ENCODE measurements around the gene ZMIZ1.

The ZMIZ1 gene

GRCh38 chr10:79219322-79219957 is 150.7 kb downstream of the ZMIZ1 start:
- no peak for FAIRE-seq

DNA sequence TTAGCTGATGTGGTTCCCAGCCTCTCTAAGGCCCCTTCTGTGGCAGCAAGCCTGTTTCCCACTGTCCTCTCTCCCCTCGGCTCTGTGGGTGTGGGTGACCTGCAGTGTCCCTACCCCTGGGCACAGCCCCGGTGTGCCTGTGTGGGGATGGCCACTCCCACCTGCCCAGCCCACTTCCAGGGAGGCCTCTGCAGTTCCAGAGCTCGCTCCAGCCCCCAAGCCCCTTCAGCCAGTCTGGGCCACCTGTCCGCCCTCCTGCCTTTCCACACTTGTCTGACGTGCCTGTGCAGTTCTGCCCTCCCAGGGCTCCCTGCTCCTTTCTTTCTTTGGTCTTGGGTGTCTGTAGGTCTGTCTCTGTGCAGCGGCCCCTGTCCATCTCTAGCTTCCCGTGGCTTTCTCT is 151.5 kb downstream of the ZMIZ1 start:
- TF ChIP-seq POLR2A (IDR thresholded peaks at IDR 0.05; ENCODE audit: low read depth, low read length), result no peak
- FAIRE-seq (no peak), DNase-seq (ENCODE audit: insufficient read length, low spot score) (no peak)

More at GRCh38 chr10:79219322-79219957, 150.7 kb downstream of the ZMIZ1 start:
- DNase-seq (ENCODE audit: insufficient read length, low spot score), result no peak
- TF ChIP-seq POLR2A (IDR thresholded peaks at IDR 0.05; ENCODE audit: low read depth, low read length), result no peak

DNA sequence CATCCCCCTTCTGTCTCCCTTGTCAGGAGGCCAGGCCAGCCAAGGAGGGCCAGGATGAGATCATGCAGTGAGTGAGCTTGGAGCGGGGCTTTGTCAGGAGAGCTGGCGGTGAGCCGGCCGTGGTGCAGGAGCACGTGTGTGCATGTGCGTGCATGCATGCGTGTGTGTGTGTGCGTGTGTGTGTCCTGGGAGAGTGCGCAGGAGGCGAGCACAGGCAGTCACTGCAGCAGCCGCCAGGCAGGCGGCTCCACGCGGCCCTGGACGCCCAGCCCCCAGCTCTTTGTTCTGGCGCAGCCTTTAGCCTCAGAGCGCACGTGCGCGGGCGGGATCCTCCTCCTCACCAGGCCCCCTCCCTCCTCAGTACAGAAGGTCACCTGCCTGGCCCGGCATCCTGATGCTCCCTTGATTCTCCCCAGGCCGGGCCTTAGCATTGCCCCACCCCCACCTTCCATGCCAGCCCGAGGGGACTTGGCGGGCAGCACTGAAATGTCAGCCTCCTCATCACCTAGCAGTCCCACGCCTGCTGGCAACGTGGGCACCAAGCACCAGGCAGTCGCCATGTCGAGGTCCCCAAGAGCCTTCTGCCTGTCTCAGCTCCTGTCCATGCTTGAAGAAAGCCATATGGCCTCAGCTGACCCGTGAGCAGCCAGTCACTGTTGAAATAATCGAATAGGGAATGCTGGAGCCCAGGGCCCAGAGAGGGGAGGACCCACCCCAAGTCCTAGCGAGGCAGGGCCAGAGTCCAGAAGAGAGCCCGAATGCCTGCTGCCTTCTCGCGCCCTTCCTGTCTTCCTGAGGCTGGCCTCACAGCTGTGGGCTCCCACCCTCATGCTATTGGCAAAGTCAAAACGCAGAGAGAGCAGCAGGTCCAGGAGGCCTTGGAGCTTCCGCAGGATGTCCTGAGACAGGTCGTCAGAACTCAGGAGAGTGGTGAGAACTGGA is 152.6 kb downstream of the ZMIZ1 start:
- TF ChIP-seq POLR2A (IDR thresholded peaks at IDR 0.05; ENCODE audit: low read depth, low read length), result no peak
- DNase-seq (ENCODE audit: insufficient read length, low spot score) (no peak), FAIRE-seq (no peak)

DNA sequence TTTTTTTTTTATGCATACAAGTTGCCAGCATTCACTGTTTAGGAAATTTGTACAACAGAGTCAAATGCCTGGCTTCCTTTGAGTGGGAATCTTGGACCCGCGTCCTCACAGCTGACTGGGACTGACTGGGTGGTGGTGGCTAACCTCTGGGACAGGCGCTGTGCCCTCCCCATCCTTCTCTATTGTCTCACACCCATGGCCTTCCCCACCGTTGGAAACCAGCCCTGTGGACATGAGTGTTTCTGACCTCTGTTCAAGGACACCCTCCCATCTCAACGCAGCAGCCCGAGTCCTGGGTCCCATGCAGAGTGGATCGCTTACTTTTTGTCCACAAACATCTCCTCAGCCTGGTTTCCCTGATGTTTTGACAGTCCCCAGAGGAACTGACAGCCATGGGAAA is 153.4 kb downstream of the ZMIZ1 start:
- no peak for FAIRE-seq
- no peak for TF ChIP-seq POLR2A (IDR thresholded peaks at IDR 0.05; ENCODE audit: low read depth, low read length)
- no peak for DNase-seq (ENCODE audit: insufficient read length, low spot score)

DNA sequence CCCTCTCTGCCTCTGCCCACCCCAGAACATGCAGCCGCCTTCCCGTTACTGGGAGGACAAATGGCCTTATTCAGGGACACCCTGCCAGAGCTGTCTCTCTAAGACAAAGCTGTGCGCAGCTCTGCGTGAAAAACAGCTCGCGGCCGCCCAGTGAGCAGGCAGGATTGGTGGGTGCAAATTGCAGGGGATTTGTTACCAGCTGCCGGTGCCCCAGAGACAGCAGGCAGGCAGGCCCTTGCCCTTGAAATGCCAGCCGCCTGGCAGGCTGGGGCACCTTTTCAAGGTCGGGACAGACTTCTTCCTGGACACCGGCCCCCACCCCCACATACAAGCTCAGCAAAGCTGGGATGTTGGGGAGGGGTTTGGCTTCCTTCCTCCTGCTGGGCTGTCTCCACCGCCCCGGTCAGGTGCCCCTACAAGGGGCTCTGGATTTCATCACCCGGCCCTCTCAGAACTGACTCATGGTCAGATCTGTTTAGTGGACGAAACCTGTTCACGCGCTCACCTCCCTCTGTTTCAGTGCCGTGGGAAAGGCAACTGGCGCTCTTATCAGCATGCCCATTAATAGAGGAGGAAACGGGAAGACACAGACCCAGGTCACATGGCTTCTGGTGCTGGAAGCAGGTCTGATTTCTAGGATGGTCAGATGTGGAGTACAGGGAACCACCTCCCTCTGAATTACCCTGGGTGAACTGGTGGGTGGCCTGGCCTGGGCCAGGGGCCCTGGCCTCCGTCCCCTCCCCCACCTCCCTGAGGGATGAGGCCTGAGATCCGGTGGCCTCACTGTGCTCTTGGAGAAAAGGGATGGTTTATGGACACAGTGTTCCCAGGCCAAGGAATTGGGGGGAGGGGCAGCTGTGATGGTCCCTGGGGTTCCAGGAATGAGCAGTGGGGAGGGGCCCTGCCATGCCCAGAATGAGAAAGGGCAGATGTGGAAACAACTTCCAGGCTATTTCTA is 154.6 kb downstream of the ZMIZ1 start:
- FAIRE-seq (no peak), DNase-seq (ENCODE audit: insufficient read length, low spot score) (no peak)
- no peak for TF ChIP-seq POLR2A (IDR thresholded peaks at IDR 0.05; ENCODE audit: low read depth, low read length)

DNA sequence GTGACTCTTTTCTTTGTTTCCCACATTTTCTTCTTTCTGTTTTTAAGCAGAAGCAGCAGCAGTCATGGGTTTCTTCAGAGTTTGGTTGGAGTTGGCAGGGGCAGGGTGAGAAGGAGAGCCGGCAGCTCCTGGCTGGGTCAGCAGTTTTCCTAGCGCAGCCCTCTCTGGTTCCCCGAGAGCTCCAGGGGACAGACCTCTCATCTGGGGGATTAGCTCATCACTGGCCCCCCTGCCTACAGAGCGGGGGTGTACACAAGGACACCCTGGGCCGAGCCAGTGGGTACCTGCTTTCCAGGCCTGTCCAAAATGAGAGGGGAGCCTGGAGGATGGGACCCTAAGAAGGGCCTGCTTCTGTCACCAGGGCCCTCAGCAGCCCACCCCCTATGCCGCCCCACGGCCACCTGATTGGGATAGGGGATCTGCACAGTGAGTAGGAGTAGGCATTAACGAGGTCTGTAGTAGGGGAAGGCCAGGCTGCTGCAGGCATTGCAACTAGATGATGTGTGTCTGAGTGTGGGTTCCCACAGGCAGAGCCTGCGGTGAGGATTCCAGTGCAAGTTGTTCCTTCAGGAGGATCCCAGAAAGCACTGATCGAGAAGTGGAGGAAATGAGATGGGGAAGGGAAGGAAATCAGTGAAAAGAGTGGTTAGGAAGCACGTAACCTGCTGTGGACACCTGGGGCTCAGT is 155.6 kb downstream of the ZMIZ1 start:
- FAIRE-seq (no peak), DNase-seq (ENCODE audit: insufficient read length, low spot score) (no peak)
- no peak for TF ChIP-seq POLR2A (IDR thresholded peaks at IDR 0.05; ENCODE audit: low read depth, low read length)

DNA sequence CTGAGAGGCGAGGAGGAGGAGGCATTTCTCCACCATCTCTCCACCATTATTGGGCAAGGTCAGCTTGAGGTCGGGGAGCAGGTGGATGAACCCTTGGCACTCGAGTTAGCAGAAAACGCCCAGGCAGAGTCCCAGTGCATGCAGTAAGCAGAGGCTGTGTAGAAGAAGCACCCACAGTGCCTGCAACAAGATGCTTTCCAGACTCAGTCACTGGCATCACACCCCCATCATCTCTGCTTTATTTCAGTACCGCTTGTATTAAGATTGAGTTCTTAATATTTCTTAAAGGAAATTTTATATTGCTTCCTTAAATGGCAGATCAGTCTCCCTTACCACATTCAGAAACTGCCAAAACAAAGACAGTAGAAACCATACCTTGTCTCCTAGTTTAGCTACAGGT is 156.2 kb downstream of the ZMIZ1 start:
- no peak for TF ChIP-seq POLR2A (IDR thresholded peaks at IDR 0.05; ENCODE audit: low read depth, low read length)
- DNase-seq (ENCODE audit: insufficient read length, low spot score), result no peak
- FAIRE-seq, result no peak

GRCh38 chr10:79226391-79227245 is 157.9 kb downstream of the ZMIZ1 start:
- FAIRE-seq (no peak), DNase-seq (ENCODE audit: insufficient read length, low spot score) (no peak)
- no peak for TF ChIP-seq POLR2A (IDR thresholded peaks at IDR 0.05; ENCODE audit: low read depth, low read length)

DNA sequence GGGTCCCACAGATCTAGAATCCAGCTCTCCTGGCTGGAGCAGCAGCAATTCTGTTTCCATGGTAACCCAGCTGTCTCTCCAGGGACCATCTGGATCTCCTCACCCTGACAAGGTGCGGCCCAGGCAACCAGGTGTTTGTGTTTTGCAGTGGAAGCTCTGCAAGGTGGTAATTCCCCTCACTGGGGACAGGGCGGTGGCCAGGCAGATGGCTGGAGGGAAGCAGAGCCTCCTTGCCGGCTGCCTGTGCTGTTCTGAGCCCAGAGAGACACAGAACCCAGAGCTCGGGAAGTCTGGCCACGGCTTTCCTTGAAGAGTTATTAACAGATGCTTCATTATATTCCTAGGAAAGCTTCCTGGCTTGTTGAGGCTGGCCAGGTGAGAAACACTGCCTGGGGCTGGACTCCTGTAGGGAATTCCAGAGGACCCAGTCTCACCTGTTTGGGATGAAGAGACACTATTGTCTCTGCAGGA is 160.3 kb downstream of the ZMIZ1 start:
- no peak for FAIRE-seq
- TF ChIP-seq POLR2A (IDR thresholded peaks at IDR 0.05; ENCODE audit: low read depth, low read length), result no peak

GRCh38 chr10:79229830-79230327 is 161.1 kb downstream of the ZMIZ1 start:
- no peak for DNase-seq (ENCODE audit: insufficient read length, low spot score)
- FAIRE-seq, result no peak
- no peak for TF ChIP-seq POLR2A (IDR thresholded peaks at IDR 0.05; ENCODE audit: low read depth, low read length)

More for the DNA sequence above, 160.3 kb downstream of the ZMIZ1 start:
- DNase-seq (ENCODE audit: insufficient read length, low spot score), result no peak

GRCh38 chr10:79230328-79230830 is 161.6 kb downstream of the ZMIZ1 start:
- DNase-seq (ENCODE audit: insufficient read length, low spot score) (no peak), FAIRE-seq (no peak)
- TF ChIP-seq POLR2A (IDR thresholded peaks at IDR 0.05; ENCODE audit: low read depth, low read length), result no peak

DNA sequence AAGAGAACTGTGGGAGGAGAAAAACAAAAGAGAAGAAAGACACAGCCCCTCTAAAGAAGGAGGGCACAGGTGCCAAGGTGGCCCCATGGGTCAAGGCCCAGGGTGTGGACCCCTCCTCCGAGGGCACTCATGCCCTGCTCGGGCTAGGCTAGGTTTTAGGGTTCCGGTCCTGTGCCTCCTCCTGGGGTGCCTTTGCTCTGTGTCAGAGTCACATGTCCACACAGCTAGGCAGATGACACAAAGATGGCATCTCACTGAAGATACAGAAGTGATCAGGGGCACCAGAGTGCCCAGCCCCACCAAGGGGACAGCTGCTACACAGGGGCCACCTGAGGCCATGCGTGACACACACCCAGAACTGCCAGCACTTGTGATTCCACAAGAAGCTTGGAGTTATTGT is 162.1 kb downstream of the ZMIZ1 start:
- DNase-seq (ENCODE audit: insufficient read length, low spot score) (no peak), FAIRE-seq (no peak)
- no peak for TF ChIP-seq POLR2A (IDR thresholded peaks at IDR 0.05; ENCODE audit: low read depth, low read length)
